GM20000 (cell line): ENCODE measurements around the gene BCAS1.

Experiments
- DNase-seq: peaks from one replicate; pipeline ENCODE4 v3.0.0; 2012; ENCODE audit warnings: low spot score
- TF ChIP-seq, protein P1 (sequence below): IDR thresholded peaks from 2 replicates; pipeline ENCODE4 v1.5.1; 2012; ENCODE audit warnings: mild to moderate bottlenecking, control low read depth; ENCODE audit errors: extremely low read depth, missing control alignments

Gene BCAS1

DNA sequence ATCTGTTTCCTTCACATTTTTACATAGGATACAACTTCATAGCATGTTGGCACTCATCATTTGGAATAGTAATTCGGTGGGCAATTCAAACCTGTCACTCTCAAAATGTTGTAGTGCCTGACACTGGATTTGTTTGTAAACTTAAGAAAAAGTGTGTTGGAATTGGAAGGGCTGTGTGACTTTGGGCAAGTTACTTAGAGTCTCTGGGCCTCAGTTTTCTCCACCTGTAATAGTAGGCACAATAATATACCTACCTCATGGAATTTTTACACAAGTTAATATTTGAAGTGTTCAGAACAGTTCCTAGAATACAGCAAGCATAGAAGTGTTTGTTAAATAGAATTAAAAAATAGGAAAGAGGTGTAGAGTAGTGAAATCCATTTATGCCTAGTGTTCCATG lies 15.0 kb upstream of the BCAS1 start:
- DNase-seq, result no peak
- TF ChIP-seq, protein P1, sequence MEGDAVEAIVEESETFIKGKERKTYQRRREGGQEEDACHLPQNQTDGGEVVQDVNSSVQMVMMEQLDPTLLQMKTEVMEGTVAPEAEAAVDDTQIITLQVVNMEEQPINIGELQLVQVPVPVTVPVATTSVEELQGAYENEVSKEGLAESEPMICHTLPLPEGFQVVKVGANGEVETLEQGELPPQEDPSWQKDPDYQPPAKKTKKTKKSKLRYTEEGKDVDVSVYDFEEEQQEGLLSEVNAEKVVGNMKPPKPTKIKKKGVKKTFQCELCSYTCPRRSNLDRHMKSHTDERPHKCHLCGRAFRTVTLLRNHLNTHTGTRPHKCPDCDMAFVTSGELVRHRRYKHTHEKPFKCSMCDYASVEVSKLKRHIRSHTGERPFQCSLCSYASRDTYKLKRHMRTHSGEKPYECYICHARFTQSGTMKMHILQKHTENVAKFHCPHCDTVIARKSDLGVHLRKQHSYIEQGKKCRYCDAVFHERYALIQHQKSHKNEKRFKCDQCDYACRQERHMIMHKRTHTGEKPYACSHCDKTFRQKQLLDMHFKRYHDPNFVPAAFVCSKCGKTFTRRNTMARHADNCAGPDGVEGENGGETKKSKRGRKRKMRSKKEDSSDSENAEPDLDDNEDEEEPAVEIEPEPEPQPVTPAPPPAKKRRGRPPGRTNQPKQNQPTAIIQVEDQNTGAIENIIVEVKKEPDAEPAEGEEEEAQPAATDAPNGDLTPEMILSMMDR, result no peak

DNA sequence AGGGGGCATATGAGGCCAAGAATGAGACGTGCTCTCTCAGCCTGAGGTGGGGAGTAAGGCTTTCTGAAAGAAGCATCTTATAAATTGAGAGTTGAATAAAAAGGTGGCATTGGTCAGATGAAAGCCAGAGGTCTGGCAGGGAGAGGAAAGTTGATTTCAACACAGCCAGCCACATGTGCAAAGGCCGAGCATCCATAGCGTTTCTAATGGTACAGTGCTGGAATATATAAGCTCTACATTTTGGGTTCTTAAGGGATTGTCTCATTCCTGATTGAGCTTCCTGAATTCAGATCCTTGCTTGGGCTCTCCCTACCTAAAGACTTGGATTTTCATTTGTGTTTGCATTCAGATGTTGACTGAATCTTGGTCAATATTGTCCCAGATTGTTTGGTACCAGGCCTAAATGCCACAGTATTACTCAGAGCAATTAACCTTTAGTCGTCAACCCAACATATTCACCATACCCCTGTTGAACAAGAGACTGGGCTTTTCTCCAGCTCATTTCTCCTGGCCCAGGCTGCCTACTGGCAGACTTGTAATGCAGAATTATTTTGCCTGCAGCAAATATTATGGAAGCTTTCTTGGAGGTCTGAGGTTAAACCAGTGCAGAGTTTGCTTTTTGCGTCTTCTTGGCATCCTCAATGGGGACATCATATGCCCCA lies 14.5 kb upstream of the BCAS1 start:
- TF ChIP-seq, protein P1, result no peak

DNA sequence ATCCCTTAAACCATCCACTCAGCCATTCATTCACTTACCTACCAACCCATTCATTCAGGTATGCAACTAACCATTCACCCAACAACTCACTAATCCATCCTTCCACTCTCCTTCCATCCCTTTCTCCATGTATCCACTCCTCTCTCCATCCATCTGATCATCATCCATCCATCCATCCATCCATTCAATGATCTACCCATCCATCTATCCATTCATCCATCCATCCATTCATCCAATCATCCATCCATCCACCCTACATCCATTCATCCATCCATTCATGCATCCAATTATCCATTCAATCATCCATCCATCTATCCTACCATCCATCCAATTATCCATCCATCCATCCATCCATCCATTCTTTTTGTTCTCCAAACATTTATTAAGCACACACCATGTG lies 13.8 kb upstream of the BCAS1 start:
- no peak for DNase-seq
- TF ChIP-seq, protein P1, result no peak

More for the DNA sequence above, 14.5 kb upstream of the BCAS1 start:
- no peak for DNase-seq

DNA sequence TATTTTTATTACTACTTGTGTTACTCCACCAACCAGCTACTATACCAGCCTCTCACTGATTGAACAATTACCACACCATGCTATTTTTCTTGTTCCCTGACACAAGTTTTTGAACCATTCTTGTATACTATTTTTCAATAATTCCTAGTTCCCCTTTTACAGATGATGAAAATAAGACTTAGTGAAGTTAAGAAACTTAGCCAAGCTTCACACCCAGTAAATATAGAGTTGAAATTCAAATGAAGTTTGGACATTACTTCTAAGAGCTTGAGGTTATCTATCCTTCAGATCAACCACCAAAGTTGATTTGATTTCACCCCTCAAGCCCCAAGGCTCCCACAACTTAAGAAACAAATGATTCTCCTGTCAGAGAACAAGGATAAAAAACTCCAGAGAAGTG lies 13.1 kb upstream of the BCAS1 start:
- TF ChIP-seq, protein P1, result no peak
- no peak for DNase-seq

DNA sequence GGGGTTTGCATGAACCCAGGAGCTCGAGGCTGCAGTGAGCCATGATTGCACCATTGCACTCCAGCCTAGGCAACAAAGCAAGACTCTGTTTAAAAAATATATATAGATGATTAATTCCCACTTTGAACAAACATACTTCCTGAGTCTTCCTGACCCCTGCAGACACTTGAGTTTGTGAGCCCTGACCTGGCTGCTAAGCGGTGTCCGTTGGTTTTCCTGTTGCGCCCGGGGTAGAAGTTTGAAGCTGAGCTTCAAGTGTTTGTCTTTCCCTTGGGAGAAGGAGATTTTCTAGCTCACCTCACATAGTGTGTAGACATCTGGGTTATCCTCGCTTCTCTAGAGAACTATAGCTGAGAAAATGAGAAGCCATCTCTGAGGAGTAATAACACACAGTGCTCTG lies 11.7 kb upstream of the BCAS1 start:
- DNase-seq, result no peak
- TF ChIP-seq, protein P1, result no peak

DNA sequence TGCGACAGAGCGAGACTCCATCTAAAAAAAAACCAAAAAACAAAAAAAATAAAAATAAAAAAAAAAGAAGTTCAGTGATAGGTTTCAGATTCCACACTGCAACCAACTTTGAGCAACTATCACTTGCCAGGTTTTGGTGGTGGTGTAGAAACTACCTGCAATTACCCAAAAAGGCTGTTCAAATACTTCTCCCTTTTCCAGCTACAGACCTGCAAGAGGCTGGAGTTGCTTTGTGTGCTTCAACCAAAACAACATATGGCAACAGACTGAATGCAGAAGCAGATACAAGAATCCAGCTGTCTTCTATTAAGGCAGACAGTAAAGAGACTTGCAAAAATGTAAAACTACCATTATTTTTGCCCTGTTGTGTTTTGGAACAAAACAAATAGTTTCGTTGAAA lies 9.3 kb upstream of the BCAS1 start:
- no peak for DNase-seq
- TF ChIP-seq, protein P1, result no peak

DNA sequence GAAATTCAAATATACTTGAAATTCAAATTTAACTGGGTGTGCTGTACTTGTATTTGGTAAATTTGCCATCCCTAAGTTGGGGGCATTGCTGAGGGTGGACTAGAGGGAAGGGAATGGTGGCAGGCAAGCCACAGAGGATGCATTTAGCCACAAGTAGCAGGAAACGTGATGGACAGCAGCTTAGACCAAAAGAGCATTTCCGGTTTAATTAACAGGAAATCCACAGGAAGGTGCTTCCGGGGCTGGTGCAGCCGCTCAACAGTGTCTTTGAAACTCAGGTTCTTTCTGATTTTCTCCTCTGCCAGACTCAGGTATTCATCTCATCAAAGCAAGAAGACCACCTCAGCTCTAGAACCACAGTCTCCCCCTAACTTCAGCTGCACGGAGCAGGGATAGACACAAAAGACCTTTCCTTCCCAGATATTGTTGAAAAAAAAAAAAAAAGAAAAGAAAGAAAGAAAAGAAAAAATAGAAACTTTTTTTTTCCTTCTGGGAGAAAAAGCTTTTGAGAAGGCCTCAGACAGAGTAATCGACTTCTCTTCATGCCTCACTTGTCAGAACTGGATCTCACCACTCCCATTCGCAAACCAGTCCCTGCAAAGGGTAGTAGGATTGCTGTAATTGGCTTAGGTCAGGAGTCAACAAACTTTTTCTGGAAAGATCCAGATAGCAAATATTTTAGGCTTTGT lies 8.0 kb upstream of the BCAS1 start:
- peak; percentile 48 for DNase-seq
- TF ChIP-seq, protein P1, result no peak
